Spleen (tissue), 11 donors: Measurements from ENCODE around the gene GPR156. TPM values are rescaled to one million over a fixed set of nuclear protein-coding genes. Genes with fewer than 3 reads are reported as not detected.
"Not testable (repeated sequence)": the region's sequence is repeated elsewhere in the genome, so short reads cannot be mapped to it uniquely, and the experiment has no call there.

Experiments
- DNase-seq: peaks from one replicate; pipeline ENCODE4 v3.0.0-alpha.2; 2020
- H3K27ac ChIP-seq, 8 donors: fragments of 200-600 bp; sonication (generic) in 7 of 8; 1 replicate in 4 of 8; 2 replicates in 4 of 8; pipeline versions ENCODE4 v1.5.0 to v1.8.0; 2016 to 2021; ENCODE audit warnings: inconsistent platforms in 4 of 8, mild to moderate bottlenecking in 4 of 8, moderate library complexity in 1 of 8
- H3K27me3 ChIP-seq, 7 donors: fragments of 200-600 bp; sonication (generic) in 6 of 7; replicated peaks in 1 of 7; 1 replicate in 4 of 7; 2 replicates in 3 of 7; pipeline versions ENCODE4 v1.5.0 to v1.8.0; 2016 to 2021; ENCODE audit warnings: inconsistent platforms in 3 of 7, mild to moderate bottlenecking in 1 of 7
- H3K36me3 ChIP-seq, 6 donors: fragments of 200-600 bp; sonication (generic) in 5 of 6; 1 replicate in 4 of 6; 2 replicates in 2 of 6; pipeline versions ENCODE4 v1.5.0 to v1.8.0; 2016 to 2021; ENCODE audit warnings: inconsistent platforms in 2 of 6
- H3K4me1 ChIP-seq, 6 donors: fragments of 200-600 bp; sonication (generic) in 5 of 6; 1 replicate in 3 of 6; 2 replicates in 3 of 6; pipeline versions ENCODE4 v1.5.0 to v1.8.0; 2016 to 2021; ENCODE audit warnings: inconsistent platforms in 3 of 6
- H3K4me3 ChIP-seq, 8 donors: fragments of 200-600 bp; sonication (generic) in 7 of 8; 1 replicate in 4 of 8; 2 replicates in 4 of 8; pipeline versions ENCODE4 v1.5.0 to v1.8.0; 2016 to 2021; ENCODE audit warnings: inconsistent platforms in 4 of 8, mild to moderate bottlenecking in 4 of 8, moderate library complexity in 2 of 8
- H3K9me3 ChIP-seq, 8 donors: fragments of 200-600 bp; sonication (generic) in 7 of 8; 1 replicate in 4 of 8; 2 replicates in 4 of 8; pipeline versions ENCODE4 v1.5.0 to v1.8.0; 2016 to 2021; ENCODE audit warnings: inconsistent platforms in 4 of 8
- CTCF ChIP-seq, 11 experiments: fragments of 200-600 bp in 7 of 11; fragments of 450-650 bp in 4 of 11; sonication (generic) in 4 of 11; IDR thresholded peaks in 8 of 11; conservative IDR thresholded peaks in 3 of 11; 1 replicate in 7 of 11; 2 replicates in 4 of 11; pipeline versions ENCODE4 v1.4.0 to v1.8.0; 2016 to 2021; ENCODE audit warnings: antibody characterized with exemption in 11 of 11, inconsistent platforms in 4 of 11, mild to moderate bottlenecking in 1 of 11
- POLR2A ChIP-seq, 3 donors: fragments of 450-650 bp; IDR thresholded peaks; one replicate each; pipeline ENCODE4 v1.5.1; 2017; ENCODE audit warnings: antibody characterized with exemption in 3 of 3, mild to moderate bottlenecking in 1 of 3
- POLR2AphosphoS5 ChIP-seq, 3 donors: sonication (generic); formaldehyde crosslinking; IDR thresholded peaks; one replicate each; pipeline ENCODE4 v1.5.1; 2017; ENCODE audit warnings: antibody characterized with exemption in 3 of 3
- WGBS, 5 donors: extraction: QIAGEN DNeasy Blood & Tissue Kit in 3 of 5; methylation state at CpG; one replicate each; pipeline versions ENCODE4 v1.1.5 to v1.1.7; 2013 to 2018; 5-methylcytosine and 5-hydroxymethylcytosine counted together
- intact Hi-C: fragments of 100-400 bp; cut with DNase I; formaldehyde crosslinking; loops from one replicate; pipeline ENCODE4 v1.15.0; 2023; ENCODE audit warnings: low total_unique reads
- polyA plus RNA-seq, 3 donors: library from polyadenylated mRNA; stranded (reverse); fragments of 200-250 nt; gene quantifications; one replicate each; pipeline ENCODE4 v1.2.1, GENCODE V29; 2013
- total RNA-seq, 7 donors: library from RNA; depleted of rRNA in 3 of 7; stranded (reverse); fragments of >200 nt in 3 of 7; fragmentation: NEBNext Ultra II Directional in 4 of 7; extraction: Animal tissue kit (Norgen Biotek cat#: 25700) in 4 of 7; gene quantifications; one replicate each; pipeline versions ENCODE4 v1.1.0 to v1.2.1, GENCODE V29; 2016 to 2021
- donor health status: healthy with polysubstance abuse.
- donor health status: DM: no; HTN: no; CAD: no; lungs with moderate emphysema.
- donor health status: DM: no; HTN: no; CAD: no.
- donor health status: Bipolar disorder and iron deficiency.
- donor health status: healthy.
- donor health status: DM: no; HTN: no; CAD: no.
- donor health status: DM: yes; HTN: yes; CAD: no.

GPR156 gene
- total and polyA plus RNA-seq, 10 donors = 0.03 to 0.41 (median 0.18) TPM; not detected in 4

GRCh38 chr3:120298996-120299395 lies 14.0 kb upstream of the GPR156 start:
- no peaks in the 10 kb centered on the region for H3K4me1 ChIP-seq
- no peaks in the 10 kb centered on the region for H3K27me3 ChIP-seq
- no peaks in the 10 kb centered on the region for H3K36me3 ChIP-seq
- H3K9me3 ChIP-seq = peaks cover 0 to 11% (median 2%) of the 10 kb centered on the region in 8 donors
- H3K27ac ChIP-seq = no peak overlapping the region
- TF ChIP-seq CTCF (IDR thresholded peaks at IDR 0.05 in 8 of 11, conservative IDR thresholded peaks at IDR 0.05 in 3 of 11) (no peak), POLR2A (IDR thresholded peaks at IDR 0.05) (no peak), POLR2AphosphoS5 (IDR thresholded peaks at IDR 0.05) (no peak)
- DNase-seq = no peak
- intact Hi-C loops = no loop called here
- no peak overlapping the region for H3K4me3 ChIP-seq

- H3K27ac ChIP-seq, H3K36me3 ChIP-seq, H3K4me1 ChIP-seq, DNase-seq, H3K4me3 ChIP-seq, intact Hi-C loops: not testable (repeated sequence)
- Histone ChIP-seq H3K27me3 (peaks cover 0 to 12% (median 4%) of the 10 kb centered on the region in 7 donors), H3K9me3 (peaks cover 0 to 49% (median 20%) of the 10 kb centered on the region in 8 donors)
- 78 to 89% (median 81%) methylated on average over 2 of the region's 2 CpGs for WGBS, 5 donors
Measured at GRCh38 chr3:120291552-120291951, 6.5 kb upstream of the GPR156 start.

GRCh38 chr3:120289636-120290035 lies 4.6 kb upstream of the GPR156 start:
- Histone ChIP-seq H3K4me1 (peaks cover 0 to 9% (median 6%) of the 10 kb centered on the region in 6 donors), H3K27me3 (peaks cover 0 to 31% (median 15%) of the 10 kb centered on the region in 7 donors), H3K9me3 (peaks cover 0 to 44% (median 20%) of the 10 kb centered on the region in 8 donors), H3K4me3 (no peak overlapping the region), H3K27ac (no peak overlapping the region), H3K36me3 (no peaks in the 10 kb centered on the region)
- intact Hi-C loops = no loop called here
- DNase-seq = no peak
- WGBS, 5 donors = 72 to 100% (median 96%) methylated on average over 2 to 16 of the region's 16 CpGs
- TF ChIP-seq CTCF (IDR thresholded peaks at IDR 0.05 in 8 of 11, conservative IDR thresholded peaks at IDR 0.05 in 3 of 11) (no peak), POLR2AphosphoS5 (IDR thresholded peaks at IDR 0.05) (no peak), POLR2A (IDR thresholded peaks at IDR 0.05) (no peak)

GRCh38 chr3:120286465-120286864 lies 1.4 kb upstream of the GPR156 start:
- intact Hi-C loops = no loop called here

More at GRCh38 chr3:120286465-120286864, 1.4 kb upstream of the GPR156 start:
- no peak for DNase-seq
- peaks cover 0 to 13% (median 0%) of the 10 kb centered on the region in 8 donors for H3K9me3 ChIP-seq
- no peaks in the 10 kb centered on the region for H3K36me3 ChIP-seq
- no peak for TF ChIP-seq POLR2A (IDR thresholded peaks at IDR 0.05)
- no peak for TF ChIP-seq POLR2AphosphoS5 (IDR thresholded peaks at IDR 0.05)
- no peak for TF ChIP-seq CTCF (IDR thresholded peaks at IDR 0.05 in 8 of 11, conservative IDR thresholded peaks at IDR 0.05 in 3 of 11)
- no peak overlapping the region for H3K4me3 ChIP-seq
- H3K27ac ChIP-seq = no peak overlapping the region
- WGBS, 5 donors = 57 to 76% (median 65%) methylated on average over 2 of the region's 2 CpGs
- H3K27me3 ChIP-seq = peaks cover 0 to 45% (median 19%) of the 10 kb centered on the region in 7 donors
- H3K4me1 ChIP-seq = peaks cover 0 to 12% (median 7%) of the 10 kb centered on the region in 6 donors
